ENCODE data around the gene COTL1. TPM values are rescaled to one million over a fixed set of nuclear protein-coding genes. Genes with fewer than 3 reads are reported as not detected.
"Not testable (repeated sequence)": the region's sequence is repeated elsewhere in the genome, so short reads cannot be mapped to it uniquely, and the experiment has no call there.

The COTL1 gene
- total and polyA plus RNA-seq, 4 experiments from 2014 or later: 181 to 683 (median 387) TPM

DNA sequence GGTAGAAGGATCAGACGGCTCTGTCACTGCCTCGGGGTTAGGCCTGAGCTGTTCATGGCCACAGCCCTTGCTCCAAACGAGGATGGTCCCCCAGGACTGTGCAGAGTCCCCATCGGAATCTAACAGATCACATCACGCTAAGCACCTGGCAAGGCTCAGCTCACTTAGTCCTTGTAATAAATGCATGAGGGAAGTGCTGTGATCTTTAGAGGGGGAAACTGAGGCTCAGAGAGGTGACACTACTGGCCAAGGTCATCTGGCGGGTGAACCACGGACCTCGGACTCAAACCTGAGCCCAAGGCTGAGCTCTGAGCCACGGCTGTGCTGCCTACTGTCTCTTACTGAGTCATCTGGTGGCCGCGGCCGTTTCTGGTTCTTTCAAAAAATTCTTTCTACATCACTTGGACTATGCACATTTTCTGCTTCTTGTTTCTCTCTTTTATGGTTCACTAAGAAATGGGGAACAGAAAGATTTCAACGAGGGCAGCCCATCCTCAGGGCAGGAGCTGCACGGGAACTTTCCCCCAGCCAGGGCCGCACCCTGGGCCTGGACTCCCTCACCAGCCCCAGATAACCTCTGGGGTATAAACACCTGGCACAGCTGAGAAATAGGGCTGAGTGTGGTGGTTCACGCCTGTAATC is 55.6 kb downstream of the COTL1 start:
- Histone ChIP-seq H3K4me1 (ENCODE audit: insufficient read depth, low read length) (no peaks in the 10 kb centered on the region), H3K4me3 (ENCODE audit: low read length in 2 of 2) (no peak overlapping the region), H3K9me3 (ENCODE audit: control insufficient read depth in 1 of 2, low read length in 2 of 2) (no peaks in the 10 kb centered on the region), H3K27ac (ENCODE audit: low read depth, low read length) (no peak overlapping the region), H3K36me3 (ENCODE audit: insufficient read depth, low read length) (peaks cover 29% of the 10 kb centered on the region), H3K27me3 (ENCODE audit: insufficient read depth, low read length) (no peaks in the 10 kb centered on the region)
- Mint-ChIP-seq H3K27me3 (no peaks in the 10 kb centered on the region), H3K9me3 (no peaks in the 10 kb centered on the region), H3K36me3 (peaks cover 29 to 41% of the 10 kb centered on the region in 2 donors), H3K27ac (peak overlapping the region in 1 of 7 donors; percentile 8), H3K4me1 (peaks cover 0 to 6% (median 4%) of the 10 kb centered on the region in 4 donors), H3K4me3 (peak overlapping the region in 1 of 8 donors; percentile 31)
- intact Hi-C loops (cut with micrococcal nuclease): no loop called here
- no peak for DNase-seq
- CTCF ChIA-PET (ENCODE audit: partially characterized antibody): interaction anchor here (0.8 to 2.0 kb wide), 3 partner anchors 38 to 60 kb away, joined by 3 to 10 read pairs (median 7); no protein-coding TSS in a partner anchor
- POLR2A ChIA-PET (ENCODE audit: partially characterized antibody): interaction anchor here (0.7 to 2.8 kb wide), 8 partner anchors 8 to 55 kb away, joined by 3 to 11 read pairs (median 4); partner anchors contain the start of gene COTL1

DNA sequence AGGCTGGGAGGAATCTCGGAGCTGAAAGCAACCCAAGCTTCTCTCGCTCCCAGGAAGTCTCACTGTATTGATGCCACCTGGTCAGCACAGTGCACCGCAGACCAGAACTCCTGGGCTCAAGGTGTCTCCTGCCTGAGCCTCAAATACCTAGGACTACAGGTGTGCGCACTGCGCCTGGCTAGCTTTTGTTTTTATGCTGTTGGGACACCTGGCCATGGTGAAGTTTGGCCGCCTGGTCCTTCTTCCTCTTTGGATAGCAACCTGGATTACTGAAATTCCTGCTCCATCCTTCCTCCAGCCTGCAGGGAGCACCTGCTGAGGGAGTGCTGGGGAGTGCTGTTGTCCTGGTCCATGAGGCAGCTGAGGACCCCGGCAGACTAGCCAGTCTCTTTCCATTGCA is 56.6 kb downstream of the COTL1 start:
- Histone ChIP-seq H3K4me3 (ENCODE audit: low read length in 2 of 2) (no peak overlapping the region), H3K27me3 (ENCODE audit: insufficient read depth, low read length) (no peaks in the 10 kb centered on the region), H3K27ac (ENCODE audit: low read depth, low read length) (no peak overlapping the region), H3K9me3 (ENCODE audit: control insufficient read depth in 1 of 2, low read length in 2 of 2) (no peaks in the 10 kb centered on the region), H3K36me3 (ENCODE audit: insufficient read depth, low read length) (peaks cover 20% of the 10 kb centered on the region), H3K4me1 (ENCODE audit: insufficient read depth, low read length) (no peaks in the 10 kb centered on the region)
- peak overlapping the region in 2 of 7 donors; percentile 30 to 62 for H3K27ac Mint-ChIP-seq
- no peaks in the 10 kb centered on the region for H3K9me3 Mint-ChIP-seq
- no peak overlapping the region for H3K4me3 Mint-ChIP-seq
- intact Hi-C loops (cut with micrococcal nuclease): no loop called here
- ChIA-PET POLR2A (ENCODE audit: partially characterized antibody) (interaction anchor here (1.9 to 2.8 kb wide), 2 partner anchors 12 to 37 kb away, joined by 7 to 9 read pairs; no protein-coding TSS in a partner anchor), CTCF (ENCODE audit: partially characterized antibody) (interaction anchor here (0.7 to 1.2 kb wide), 2 partner anchors 10 to 47 kb away, joined by 3 to 5 read pairs; no protein-coding TSS in a partner anchor)
- H3K36me3 Mint-ChIP-seq: peaks cover 21 to 31% of the 10 kb centered on the region in 2 donors
- H3K27me3 Mint-ChIP-seq: no peaks in the 10 kb centered on the region
- peaks cover 0 to 5% (median 2%) of the 10 kb centered on the region in 4 donors for H3K4me1 Mint-ChIP-seq
- DNase-seq: no peak

DNA sequence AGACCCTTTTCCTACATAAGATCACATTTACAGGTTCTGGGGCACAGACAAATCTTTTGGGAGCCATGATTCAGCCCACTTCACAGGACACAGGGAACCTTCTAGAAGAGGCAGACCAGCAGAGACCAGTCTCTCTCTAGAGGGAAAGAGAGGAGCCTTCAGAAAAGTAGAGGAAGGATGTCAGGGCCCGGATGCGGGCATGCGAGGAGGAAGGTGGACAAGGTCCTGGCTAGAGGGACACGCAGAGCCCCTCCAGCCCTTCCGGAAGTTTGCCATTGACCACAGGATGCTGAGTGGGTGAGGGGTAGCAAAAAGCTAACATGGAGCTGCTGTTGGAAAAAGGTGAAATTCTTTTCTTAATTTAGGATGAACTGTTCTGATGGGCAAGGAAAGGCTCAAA is 57.6 kb downstream of the COTL1 start:
- Histone ChIP-seq H3K4me3 (ENCODE audit: low read length in 2 of 2) (no peak overlapping the region), H3K4me1 (ENCODE audit: insufficient read depth, low read length) (peaks cover 9% of the 10 kb centered on the region), H3K27me3 (ENCODE audit: insufficient read depth, low read length) (no peaks in the 10 kb centered on the region), H3K27ac (ENCODE audit: low read depth, low read length) (no peak overlapping the region), H3K9me3 (ENCODE audit: control insufficient read depth in 1 of 2, low read length in 2 of 2) (no peaks in the 10 kb centered on the region), H3K36me3 (ENCODE audit: insufficient read depth, low read length) (peaks cover 10% of the 10 kb centered on the region)
- Mint-ChIP-seq H3K36me3 (peaks cover 12 to 20% of the 10 kb centered on the region in 2 donors), H3K27ac (peak overlapping the region in 5 of 7 donors; percentile 2 to 48 (median 21)), H3K4me3 (no peak overlapping the region), H3K4me1 (peaks cover 2 to 15% (median 11%) of the 10 kb centered on the region in 4 donors), H3K9me3 (no peaks in the 10 kb centered on the region), H3K27me3 (no peaks in the 10 kb centered on the region)
- intact Hi-C loops (cut with micrococcal nuclease): no loop called here
- DNase-seq: no peak
- ChIA-PET POLR2A (ENCODE audit: partially characterized antibody) (interaction anchor here (0.7 kb wide), 1 partner anchor 56 kb away, joined by 4 read pairs; no protein-coding TSS in a partner anchor), CTCF (ENCODE audit: partially characterized antibody) (interaction anchor here (0.7 to 1.2 kb wide), 2 partner anchors 9 to 46 kb away, joined by 3 to 5 read pairs; no protein-coding TSS in a partner anchor)

DNA sequence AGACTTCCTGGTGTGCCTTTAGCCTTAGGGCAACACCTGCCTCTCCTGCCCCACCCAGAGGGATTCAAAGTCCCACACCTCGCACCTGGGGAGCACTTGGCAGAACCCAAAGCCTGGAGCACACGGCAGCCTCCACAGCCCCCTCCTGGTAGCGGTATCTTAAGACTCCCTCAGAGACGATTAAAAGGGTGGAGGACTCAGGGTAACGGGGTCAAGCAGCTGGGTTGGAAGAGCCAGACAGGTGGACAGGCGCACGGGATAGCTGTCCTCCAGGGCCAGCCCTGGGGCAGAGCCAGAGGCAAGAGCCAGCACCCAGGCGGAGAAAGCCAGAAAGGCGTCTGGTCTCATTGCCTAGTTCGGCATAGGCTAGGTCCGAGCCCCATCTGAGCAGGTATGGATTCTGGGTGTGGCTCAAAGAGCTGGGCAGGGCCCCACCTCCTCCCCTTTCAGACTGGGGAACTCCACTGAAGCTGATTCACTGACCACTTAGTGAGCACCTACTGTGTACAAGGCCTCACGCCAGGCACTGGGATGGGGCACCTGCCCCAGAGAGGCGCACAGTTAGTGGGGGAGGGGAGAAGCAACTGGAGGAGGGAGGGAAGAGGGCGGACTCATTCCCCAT is 58.5 kb downstream of the COTL1 start:
- peaks cover 6 to 17% of the 10 kb centered on the region in 2 donors for H3K36me3 Mint-ChIP-seq
- Histone ChIP-seq H3K27me3 (ENCODE audit: insufficient read depth, low read length) (no peaks in the 10 kb centered on the region), H3K4me3 (ENCODE audit: low read length in 2 of 2) (no peak overlapping the region), H3K27ac (ENCODE audit: low read depth, low read length) (no peak overlapping the region), H3K9me3 (ENCODE audit: control insufficient read depth in 1 of 2, low read length in 2 of 2) (no peaks in the 10 kb centered on the region), H3K4me1 (ENCODE audit: insufficient read depth, low read length) (peaks cover 18% of the 10 kb centered on the region), H3K36me3 (ENCODE audit: insufficient read depth, low read length) (peaks cover 1% of the 10 kb centered on the region)
- peaks cover 8 to 21% (median 17%) of the 10 kb centered on the region in 4 donors for H3K4me1 Mint-ChIP-seq
- intact Hi-C loops (cut with micrococcal nuclease): no loop called here
- POLR2A ChIA-PET (ENCODE audit: partially characterized antibody): interaction anchor here (1.2 kb wide), 1 partner anchor 10 kb away, joined by 6 read pairs; no protein-coding TSS in a partner anchor
- no peak for DNase-seq
- no peak overlapping the region for H3K4me3 Mint-ChIP-seq
- H3K27me3 Mint-ChIP-seq: no peaks in the 10 kb centered on the region
- no peaks in the 10 kb centered on the region for H3K9me3 Mint-ChIP-seq
- peak overlapping the region in 1 of 7 donors; percentile 33 for H3K27ac Mint-ChIP-seq
- CTCF ChIA-PET (ENCODE audit: partially characterized antibody): no interaction called here

DNA sequence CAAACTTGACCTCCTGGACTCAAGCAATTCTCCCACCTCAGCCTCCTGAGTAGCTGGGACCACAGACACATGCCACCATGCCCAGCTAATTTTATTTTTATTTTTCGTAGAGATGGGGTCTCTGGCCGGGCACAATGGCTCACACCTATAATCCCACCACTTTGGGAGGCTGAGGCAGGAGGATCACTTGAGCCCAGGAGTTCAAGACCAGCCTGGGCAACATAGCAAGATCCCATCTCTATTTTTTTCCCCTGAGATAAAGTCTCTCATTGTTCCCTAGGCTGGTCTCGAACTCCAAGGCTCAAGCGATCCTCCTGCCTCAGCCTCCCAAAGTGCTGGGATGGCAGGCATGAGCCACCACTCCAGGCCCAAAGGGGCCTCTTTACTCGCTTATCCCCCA is 59.0 kb downstream of the COTL1 start:
- POLR2A ChIA-PET (ENCODE audit: partially characterized antibody): interaction anchor here (1.0 to 1.2 kb wide), 2 partner anchors 9 to 19 kb away, joined by 4 to 6 read pairs; no protein-coding TSS in a partner anchor
- DNase-seq; intact Hi-C loops (cut with micrococcal nuclease); CTCF ChIA-PET (ENCODE audit: partially characterized antibody); H3K27ac Mint-ChIP-seq; H3K27me3 Mint-ChIP-seq; H3K9me3 ChIP-seq (ENCODE audit: control insufficient read depth in 1 of 2, low read length in 2 of 2); H3K9me3 Mint-ChIP-seq; H3K36me3 ChIP-seq (ENCODE audit: insufficient read depth, low read length); H3K27ac ChIP-seq (ENCODE audit: low read depth, low read length); H3K27me3 ChIP-seq (ENCODE audit: insufficient read depth, low read length); H3K4me3 ChIP-seq (ENCODE audit: low read length in 2 of 2); H3K4me3 Mint-ChIP-seq: not testable (repeated sequence)
- peaks cover 6 to 12% of the 10 kb centered on the region in 2 donors for H3K36me3 Mint-ChIP-seq
- H3K4me1 ChIP-seq (ENCODE audit: insufficient read depth, low read length): peaks cover 22% of the 10 kb centered on the region
- H3K4me1 Mint-ChIP-seq: peaks cover 14 to 27% (median 23%) of the 10 kb centered on the region in 4 donors

DNA sequence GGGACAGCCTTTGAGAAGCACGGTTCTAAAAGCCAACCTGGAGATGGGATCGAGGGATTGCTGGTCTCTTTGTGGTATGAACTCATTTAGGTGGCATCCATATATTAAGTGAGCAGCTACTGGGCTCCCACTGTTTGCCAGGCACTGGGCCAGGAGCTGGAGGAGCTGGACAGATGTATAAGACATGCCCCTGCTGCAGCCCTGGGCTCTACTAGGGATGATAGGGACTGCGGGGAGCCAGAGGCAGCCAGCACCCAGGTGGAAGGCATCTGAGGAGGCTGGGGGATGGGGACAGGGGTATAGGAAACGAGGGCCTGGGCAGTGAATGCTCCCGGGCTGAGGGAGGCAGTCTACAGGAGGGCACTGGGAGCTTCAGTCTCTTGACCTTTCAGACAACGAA is 60.4 kb downstream of the COTL1 start:
- Histone ChIP-seq H3K27me3 (ENCODE audit: insufficient read depth, low read length) (no peaks in the 10 kb centered on the region), H3K4me3 (ENCODE audit: low read length in 2 of 2) (no peak overlapping the region), H3K36me3 (ENCODE audit: insufficient read depth, low read length) (no peaks in the 10 kb centered on the region), H3K9me3 (ENCODE audit: control insufficient read depth in 1 of 2, low read length in 2 of 2) (no peaks in the 10 kb centered on the region), H3K27ac (ENCODE audit: low read depth, low read length) (no peak overlapping the region), H3K4me1 (ENCODE audit: insufficient read depth, low read length) (peaks cover 31% of the 10 kb centered on the region)
- peak overlapping the region in 3 of 7 donors; percentile 36 to 53 (median 46) for H3K27ac Mint-ChIP-seq
- peaks cover 23 to 41% (median 31%) of the 10 kb centered on the region in 4 donors for H3K4me1 Mint-ChIP-seq
- ChIA-PET CTCF (ENCODE audit: partially characterized antibody) (interaction anchor here (0.6 kb wide), 1 partner anchor 65 kb away, joined by 4 read pairs; no protein-coding TSS in a partner anchor), POLR2A (ENCODE audit: partially characterized antibody) (no interaction called here)
- intact Hi-C loops (cut with micrococcal nuclease): no loop called here
- H3K4me3 Mint-ChIP-seq: no peak overlapping the region
- no peak for DNase-seq
- no peaks in the 10 kb centered on the region for H3K27me3 Mint-ChIP-seq
- peaks cover 0 to 5% of the 10 kb centered on the region in 2 donors for H3K36me3 Mint-ChIP-seq
- H3K9me3 Mint-ChIP-seq: no peaks in the 10 kb centered on the region

DNA sequence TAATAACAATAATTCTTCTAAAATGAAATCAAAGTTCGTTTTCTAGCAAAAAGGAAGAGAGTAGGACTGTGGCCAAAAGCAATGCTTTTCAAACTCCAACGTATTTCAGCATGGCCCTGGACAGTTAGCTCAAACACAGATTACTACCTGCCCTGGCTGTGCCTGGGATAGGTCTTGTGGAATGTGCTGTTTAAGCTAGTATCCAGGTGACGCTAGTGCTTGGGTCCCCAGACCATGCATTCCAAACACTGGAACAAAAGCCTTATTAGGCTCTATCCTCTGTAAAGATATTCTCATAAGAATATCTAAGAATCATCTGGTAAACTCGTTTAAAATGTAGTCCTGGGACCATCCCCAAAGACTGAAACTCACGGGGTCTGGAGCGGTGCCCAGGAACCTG is 60.8 kb downstream of the COTL1 start:
- POLR2A ChIA-PET (ENCODE audit: partially characterized antibody): no interaction called here
- Mint-ChIP-seq H3K27me3 (no peaks in the 10 kb centered on the region), H3K36me3 (peaks cover 0 to 9% of the 10 kb centered on the region in 2 donors), H3K27ac (peak overlapping the region in 2 of 7 donors; percentile 46 to 53), H3K4me3 (no peak overlapping the region), H3K9me3 (no peaks in the 10 kb centered on the region), H3K4me1 (peaks cover 27 to 45% (median 35%) of the 10 kb centered on the region in 4 donors)
- no peak for DNase-seq
- CTCF ChIA-PET (ENCODE audit: partially characterized antibody): interaction anchor here (0.6 kb wide), 1 partner anchor 65 kb away, joined by 4 read pairs; no protein-coding TSS in a partner anchor
- Histone ChIP-seq H3K36me3 (ENCODE audit: insufficient read depth, low read length) (no peaks in the 10 kb centered on the region), H3K4me1 (ENCODE audit: insufficient read depth, low read length) (peaks cover 35% of the 10 kb centered on the region), H3K27me3 (ENCODE audit: insufficient read depth, low read length) (no peaks in the 10 kb centered on the region), H3K27ac (ENCODE audit: low read depth, low read length) (no peak overlapping the region), H3K9me3 (ENCODE audit: control insufficient read depth in 1 of 2, low read length in 2 of 2) (no peaks in the 10 kb centered on the region), H3K4me3 (ENCODE audit: low read length in 2 of 2) (no peak overlapping the region)
- intact Hi-C loops (cut with micrococcal nuclease): no loop called here
